ENCODE measurements around the gene CLSTN1.
"Not testable (repeated sequence)": the region's sequence is repeated elsewhere in the genome, so short reads cannot be mapped to it uniquely, and the experiment has no call there.

The CLSTN1 gene

GRCh38 chr1:9712767-9713166, 111.0 kb downstream of the CLSTN1 start:
- H3K27ac ChIP-seq (ENCODE audit: low read length); H3K9me3 ChIP-seq (ENCODE audit: control insufficient read depth in 2 of 2, low read length in 2 of 2); H3K4me3 ChIP-seq (ENCODE audit: low read length in 2 of 2); H3K27me3 ChIP-seq (ENCODE audit: control insufficient read depth in 1 of 2, insufficient read depth in 2 of 2, low read length in 2 of 2); H3K4me1 ChIP-seq (ENCODE audit: control insufficient read depth, insufficient read depth, low read length); H3K9ac ChIP-seq (ENCODE audit: low read length in 2 of 2): not testable (repeated sequence)
- peaks cover 5 to 16% of the 10 kb centered on the region in 2 donors for H3K36me3 ChIP-seq (ENCODE audit: control insufficient read depth in 2 of 2, insufficient read depth in 2 of 2, low read length in 2 of 2)

- no peak overlapping the region for H3K27ac ChIP-seq (ENCODE audit: low read length)
- peaks cover 5 to 14% of the 10 kb centered on the region in 2 donors for H3K36me3 ChIP-seq (ENCODE audit: control insufficient read depth in 2 of 2, insufficient read depth in 2 of 2, low read length in 2 of 2)
- H3K9ac ChIP-seq (ENCODE audit: low read length in 2 of 2): no peak overlapping the region
- H3K27me3 ChIP-seq (ENCODE audit: control insufficient read depth in 1 of 2, insufficient read depth in 2 of 2, low read length in 2 of 2): no peaks in the 10 kb centered on the region
- H3K4me3 ChIP-seq (ENCODE audit: low read length in 2 of 2): no peak overlapping the region
- H3K4me1 ChIP-seq (ENCODE audit: control insufficient read depth, insufficient read depth, low read length): no peaks in the 10 kb centered on the region
- H3K9me3 ChIP-seq (ENCODE audit: control insufficient read depth in 2 of 2, low read length in 2 of 2): no peaks in the 10 kb centered on the region
Observed at GRCh38 chr1:9711466-9712020, 112.2 kb downstream of the CLSTN1 start.

GRCh38 chr1:9710037-9710436, 113.7 kb downstream of the CLSTN1 start:
- no peak overlapping the region for H3K9ac ChIP-seq (ENCODE audit: low read length in 2 of 2)
- H3K36me3 ChIP-seq (ENCODE audit: control insufficient read depth in 2 of 2, insufficient read depth in 2 of 2, low read length in 2 of 2): peaks cover 0 to 8% of the 10 kb centered on the region in 2 donors
- H3K27ac ChIP-seq (ENCODE audit: low read length): no peak overlapping the region
- H3K9me3 ChIP-seq (ENCODE audit: control insufficient read depth in 2 of 2, low read length in 2 of 2): no peaks in the 10 kb centered on the region
- no peaks in the 10 kb centered on the region for H3K4me1 ChIP-seq (ENCODE audit: control insufficient read depth, insufficient read depth, low read length)
- H3K27me3 ChIP-seq (ENCODE audit: control insufficient read depth in 1 of 2, insufficient read depth in 2 of 2, low read length in 2 of 2): no peaks in the 10 kb centered on the region
- H3K4me3 ChIP-seq (ENCODE audit: low read length in 2 of 2): no peak overlapping the region

DNA sequence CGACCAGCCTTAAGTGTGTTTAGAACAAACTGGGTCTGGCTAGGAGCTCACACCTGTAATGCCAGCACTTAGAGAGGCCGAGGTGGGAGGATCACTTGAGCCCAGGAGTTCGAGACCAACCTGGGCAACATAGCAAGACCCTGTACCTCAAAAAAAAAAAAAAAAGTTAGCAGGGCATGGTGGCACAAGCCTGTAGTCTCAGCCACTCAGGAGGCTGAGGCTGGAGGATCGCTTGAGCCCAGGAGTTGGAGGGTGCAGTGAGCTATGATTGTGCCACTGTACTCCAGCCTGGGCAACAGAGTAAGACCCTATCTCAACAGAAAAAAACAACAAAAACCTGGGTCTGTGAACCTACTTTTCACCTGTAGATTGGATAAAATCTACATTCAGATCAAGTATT, 117.6 kb downstream of the CLSTN1 start:
- Histone ChIP-seq H3K27ac (ENCODE audit: low read length) (no peak overlapping the region), H3K27me3 (ENCODE audit: control insufficient read depth in 1 of 2, insufficient read depth in 2 of 2, low read length in 2 of 2) (no peaks in the 10 kb centered on the region), H3K9me3 (ENCODE audit: control insufficient read depth in 2 of 2, low read length in 2 of 2) (no peaks in the 10 kb centered on the region), H3K4me1 (ENCODE audit: control insufficient read depth, insufficient read depth, low read length) (no peaks in the 10 kb centered on the region), H3K9ac (ENCODE audit: low read length in 2 of 2) (no peak overlapping the region), H3K36me3 (ENCODE audit: control insufficient read depth in 2 of 2, insufficient read depth in 2 of 2, low read length in 2 of 2) (peaks cover 0 to 5% of the 10 kb centered on the region in 2 donors), H3K4me3 (ENCODE audit: low read length in 2 of 2) (no peak overlapping the region)

DNA sequence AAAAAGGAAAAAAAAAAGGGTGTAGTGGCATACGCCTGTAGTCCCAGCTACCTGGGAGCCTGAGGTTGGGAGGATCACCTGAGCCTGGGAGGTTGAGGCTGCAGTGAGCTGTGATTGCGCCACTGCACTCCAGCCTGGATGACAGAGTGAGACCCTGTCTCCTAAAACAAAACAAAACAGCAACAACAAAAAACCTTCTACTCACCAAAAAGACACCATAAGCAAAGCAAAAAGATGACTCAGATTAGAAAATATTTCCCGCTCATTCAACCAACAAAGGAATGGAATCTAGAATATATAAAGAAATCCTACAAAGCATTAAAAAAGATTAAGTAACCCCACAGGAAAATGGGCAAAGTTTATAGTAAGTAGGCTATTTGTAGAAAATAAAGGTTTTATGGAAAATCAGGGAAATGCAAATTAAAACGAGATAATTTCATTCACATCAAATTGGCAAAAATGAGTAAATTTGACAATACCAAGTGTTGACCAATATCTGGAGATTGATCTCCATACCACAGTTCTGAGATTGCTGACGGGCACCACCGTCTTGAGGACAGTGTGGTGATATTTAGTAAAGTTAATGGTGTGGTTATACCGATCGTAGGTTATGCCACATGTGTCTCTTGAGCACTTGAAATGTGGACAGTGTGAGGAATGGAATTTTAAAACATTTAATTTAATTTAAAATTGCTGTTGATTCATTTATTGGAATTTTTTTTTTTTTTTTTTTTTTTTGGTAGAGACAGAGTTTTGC, 118.2 kb downstream of the CLSTN1 start:
- Histone ChIP-seq H3K9me3 (ENCODE audit: control insufficient read depth in 2 of 2, low read length in 2 of 2) (no peaks in the 10 kb centered on the region), H3K9ac (ENCODE audit: low read length in 2 of 2) (no peak overlapping the region), H3K4me3 (ENCODE audit: low read length in 2 of 2) (no peak overlapping the region), H3K27me3 (ENCODE audit: control insufficient read depth in 1 of 2, insufficient read depth in 2 of 2, low read length in 2 of 2) (no peaks in the 10 kb centered on the region), H3K27ac (ENCODE audit: low read length) (no peak overlapping the region), H3K36me3 (ENCODE audit: control insufficient read depth in 2 of 2, insufficient read depth in 2 of 2, low read length in 2 of 2) (peaks cover 0 to 4% of the 10 kb centered on the region in 2 donors), H3K4me1 (ENCODE audit: control insufficient read depth, insufficient read depth, low read length) (no peaks in the 10 kb centered on the region)

DNA sequence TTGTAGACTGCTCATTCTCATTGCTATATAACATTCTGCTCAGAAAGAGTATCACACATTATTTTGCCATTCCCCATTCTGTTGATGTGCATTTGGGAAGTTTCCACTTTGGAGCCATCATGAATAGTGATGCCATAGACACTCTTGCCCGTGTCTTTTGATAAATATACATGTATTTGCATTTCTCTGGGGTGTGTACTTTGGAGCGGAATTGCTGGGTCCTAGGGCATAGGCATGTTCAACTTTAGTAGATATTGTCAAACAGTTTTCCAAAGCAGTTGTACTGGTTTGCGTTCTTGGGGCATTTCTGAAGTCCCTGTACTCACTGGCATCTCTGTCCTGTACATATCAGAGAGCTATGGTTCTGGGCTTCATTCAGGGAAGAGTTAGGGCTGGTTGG, 120.1 kb downstream of the CLSTN1 start:
- Histone ChIP-seq H3K9me3 (ENCODE audit: control insufficient read depth in 2 of 2, low read length in 2 of 2) (no peaks in the 10 kb centered on the region), H3K27me3 (ENCODE audit: control insufficient read depth in 1 of 2, insufficient read depth in 2 of 2, low read length in 2 of 2) (no peaks in the 10 kb centered on the region), H3K4me1 (ENCODE audit: control insufficient read depth, insufficient read depth, low read length) (no peaks in the 10 kb centered on the region), H3K27ac (ENCODE audit: low read length) (no peak overlapping the region), H3K36me3 (ENCODE audit: control insufficient read depth in 2 of 2, insufficient read depth in 2 of 2, low read length in 2 of 2) (no peaks in the 10 kb centered on the region), H3K9ac (ENCODE audit: low read length in 2 of 2) (no peak overlapping the region), H3K4me3 (ENCODE audit: low read length in 2 of 2) (no peak overlapping the region)

DNA sequence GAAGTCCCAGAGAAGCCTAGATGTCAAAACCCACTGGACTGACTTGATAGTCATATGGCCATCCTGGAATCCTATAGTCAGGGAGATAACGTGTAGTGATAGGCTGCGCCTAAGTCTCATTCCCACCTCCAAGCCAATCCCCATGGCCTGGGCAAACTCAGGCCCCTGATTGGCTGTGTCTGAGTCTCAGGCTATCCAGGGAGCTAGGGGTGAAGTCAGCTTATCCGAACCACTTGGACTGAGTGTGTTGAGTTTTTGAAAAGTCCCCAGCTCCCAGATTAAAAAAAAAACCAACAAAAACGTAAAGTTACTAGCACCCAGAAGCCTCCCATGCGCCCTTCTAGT, 120.6 kb downstream of the CLSTN1 start:
- no peaks in the 10 kb centered on the region for H3K9me3 ChIP-seq (ENCODE audit: control insufficient read depth in 2 of 2, low read length in 2 of 2)
- H3K9ac ChIP-seq (ENCODE audit: low read length in 2 of 2): no peak overlapping the region
- no peaks in the 10 kb centered on the region for H3K27me3 ChIP-seq (ENCODE audit: control insufficient read depth in 1 of 2, insufficient read depth in 2 of 2, low read length in 2 of 2)
- no peaks in the 10 kb centered on the region for H3K4me1 ChIP-seq (ENCODE audit: control insufficient read depth, insufficient read depth, low read length)
- no peaks in the 10 kb centered on the region for H3K36me3 ChIP-seq (ENCODE audit: control insufficient read depth in 2 of 2, insufficient read depth in 2 of 2, low read length in 2 of 2)
- H3K4me3 ChIP-seq (ENCODE audit: low read length in 2 of 2): no peak overlapping the region
- no peak overlapping the region for H3K27ac ChIP-seq (ENCODE audit: low read length)

- Histone ChIP-seq H3K27ac (ENCODE audit: low read length) (no peak overlapping the region), H3K4me3 (ENCODE audit: low read length in 2 of 2) (no peak overlapping the region), H3K36me3 (ENCODE audit: control insufficient read depth in 2 of 2, insufficient read depth in 2 of 2, low read length in 2 of 2) (no peaks in the 10 kb centered on the region), H3K4me1 (ENCODE audit: control insufficient read depth, insufficient read depth, low read length) (no peaks in the 10 kb centered on the region), H3K9ac (ENCODE audit: low read length in 2 of 2) (no peak overlapping the region), H3K9me3 (ENCODE audit: control insufficient read depth in 2 of 2, low read length in 2 of 2) (no peaks in the 10 kb centered on the region), H3K27me3 (ENCODE audit: control insufficient read depth in 1 of 2, insufficient read depth in 2 of 2, low read length in 2 of 2) (no peaks in the 10 kb centered on the region)
Observed at GRCh38 chr1:9701665-9702064, 122.1 kb downstream of the CLSTN1 start.

- no peaks in the 10 kb centered on the region for H3K4me1 ChIP-seq (ENCODE audit: control insufficient read depth, insufficient read depth, low read length)
- H3K4me3 ChIP-seq (ENCODE audit: low read length in 2 of 2): no peak overlapping the region
- no peak overlapping the region for H3K9ac ChIP-seq (ENCODE audit: low read length in 2 of 2)
- no peaks in the 10 kb centered on the region for H3K36me3 ChIP-seq (ENCODE audit: control insufficient read depth in 2 of 2, insufficient read depth in 2 of 2, low read length in 2 of 2)
- H3K27ac ChIP-seq (ENCODE audit: low read length): no peak overlapping the region
- no peaks in the 10 kb centered on the region for H3K9me3 ChIP-seq (ENCODE audit: control insufficient read depth in 2 of 2, low read length in 2 of 2)
- no peaks in the 10 kb centered on the region for H3K27me3 ChIP-seq (ENCODE audit: control insufficient read depth in 1 of 2, insufficient read depth in 2 of 2, low read length in 2 of 2)
Observed at GRCh38 chr1:9700340-9700739, 123.4 kb downstream of the CLSTN1 start.

DNA sequence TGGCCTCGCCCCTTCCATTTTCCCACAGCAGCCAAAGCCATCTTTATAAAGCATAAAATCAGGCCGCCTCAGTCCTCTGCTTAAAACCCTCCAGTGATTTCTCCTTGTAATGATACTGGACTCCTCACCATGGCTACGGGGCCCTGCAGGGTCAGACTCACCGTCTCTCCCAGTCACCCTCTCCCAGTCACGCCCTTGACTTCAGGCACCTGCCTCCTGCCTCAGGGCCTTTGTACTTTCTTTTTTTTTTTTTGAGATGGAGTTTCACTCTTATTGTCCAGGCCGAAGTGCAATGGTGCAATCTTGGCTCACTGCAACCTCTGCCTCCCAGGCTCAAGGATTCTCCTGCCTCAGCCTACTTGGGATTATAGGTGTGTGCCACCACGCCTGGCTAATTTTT, 124.4 kb downstream of the CLSTN1 start:
- no peaks in the 10 kb centered on the region for H3K4me1 ChIP-seq (ENCODE audit: control insufficient read depth, insufficient read depth, low read length)
- no peaks in the 10 kb centered on the region for H3K9me3 ChIP-seq (ENCODE audit: control insufficient read depth in 2 of 2, low read length in 2 of 2)
- no peak overlapping the region for H3K27ac ChIP-seq (ENCODE audit: low read length)
- H3K4me3 ChIP-seq (ENCODE audit: low read length in 2 of 2): no peak overlapping the region
- no peak overlapping the region for H3K9ac ChIP-seq (ENCODE audit: low read length in 2 of 2)
- H3K27me3 ChIP-seq (ENCODE audit: control insufficient read depth in 1 of 2, insufficient read depth in 2 of 2, low read length in 2 of 2): no peaks in the 10 kb centered on the region
- H3K36me3 ChIP-seq (ENCODE audit: control insufficient read depth in 2 of 2, insufficient read depth in 2 of 2, low read length in 2 of 2): no peaks in the 10 kb centered on the region

DNA sequence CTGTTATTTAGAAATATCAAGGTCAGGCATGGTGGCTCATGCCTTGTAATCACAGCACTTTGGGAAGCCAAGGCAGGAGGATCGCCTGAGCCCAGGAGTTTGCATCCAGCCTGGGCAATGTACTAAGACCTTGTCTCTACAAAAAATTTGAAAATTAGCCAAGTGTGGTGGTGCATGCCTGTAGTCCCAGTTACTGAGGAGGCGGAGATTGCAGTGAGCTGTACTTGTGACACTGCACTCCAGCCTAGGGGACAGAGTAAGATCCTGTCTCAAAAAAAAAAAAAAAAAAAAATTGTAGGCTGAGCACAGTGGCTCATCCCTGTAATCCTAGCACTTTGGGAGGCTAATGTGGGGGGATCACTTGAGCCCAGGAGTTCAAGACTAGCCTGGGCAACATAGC, 127.0 kb downstream of the CLSTN1 start:
- H3K9me3 ChIP-seq (ENCODE audit: control insufficient read depth in 2 of 2, low read length in 2 of 2): no peaks in the 10 kb centered on the region
- H3K4me3 ChIP-seq (ENCODE audit: low read length in 2 of 2): no peak overlapping the region
- H3K36me3 ChIP-seq (ENCODE audit: control insufficient read depth in 2 of 2, insufficient read depth in 2 of 2, low read length in 2 of 2): no peaks in the 10 kb centered on the region
- H3K27me3 ChIP-seq (ENCODE audit: control insufficient read depth in 1 of 2, insufficient read depth in 2 of 2, low read length in 2 of 2): no peaks in the 10 kb centered on the region
- no peaks in the 10 kb centered on the region for H3K4me1 ChIP-seq (ENCODE audit: control insufficient read depth, insufficient read depth, low read length)
- no peak overlapping the region for H3K9ac ChIP-seq (ENCODE audit: low read length in 2 of 2)
- H3K27ac ChIP-seq (ENCODE audit: low read length): no peak overlapping the region

Measured in stomach smooth muscle (tissue), 2 donors.